CD14-positive monocyte (primary cell): ENCODE measurements around the gene MAP3K6. TPM values are rescaled to one million over a fixed set of nuclear protein-coding genes. Genes with fewer than 3 reads are reported as not detected.

Experiments
- DNase-seq, 3 donors: peaks; one replicate each; pipeline ENCODE4 v3.0.0-alpha.2; 2011 to 2022
- H2AFZ ChIP-seq: 2 replicates; pipeline ENCODE4 v1.6.0; 2012; ENCODE audit warnings: mild to moderate bottlenecking, low read depth, low read length, inconsistent platforms; ENCODE audit not compliant: insufficient read depth, poor library complexity, severe bottlenecking
- H3K27ac ChIP-seq, 2 donors: 1 replicate in 1 of 2; 2 replicates in 1 of 2; pipeline ENCODE4 v1.5.1; 2012 to 2013; ENCODE audit warnings: low read length in 2 of 2, control low read depth in 1 of 2, inconsistent platforms in 1 of 2, low read depth in 1 of 2, mild to moderate bottlenecking in 1 of 2
- H3K27me3 ChIP-seq, 2 donors: one replicate each; pipeline versions ENCODE4 v1.6.0 to v1.6.1; 2011 to 2013; ENCODE audit warnings: low read length in 2 of 2; ENCODE audit not compliant: control insufficient read depth in 2 of 2, insufficient read depth in 2 of 2
- H3K36me3 ChIP-seq, 2 donors: replicated peaks in 1 of 2; 1 replicate in 1 of 2; 2 replicates in 1 of 2; pipeline versions ENCODE4 v1.5.1 to v1.6.1; 2012 to 2013; ENCODE audit warnings: low read length in 2 of 2, control low read depth in 1 of 2, inconsistent platforms in 1 of 2, mild to moderate bottlenecking in 1 of 2; ENCODE audit not compliant: insufficient read depth in 2 of 2, control insufficient read depth in 1 of 2
- H3K4me1 ChIP-seq, 2 donors: 1 replicate in 1 of 2; 2 replicates in 1 of 2; pipeline versions ENCODE4 v1.5.1 to v1.6.1; 2012 to 2013; ENCODE audit warnings: low read length in 2 of 2, control low read depth in 1 of 2, inconsistent platforms in 1 of 2, mild to moderate bottlenecking in 1 of 2, moderate library complexity in 1 of 2; ENCODE audit not compliant: insufficient read depth in 2 of 2, control insufficient read depth in 1 of 2
- H3K4me2 ChIP-seq: replicated peaks from 2 replicates; pipeline ENCODE3; 2012; ENCODE audit warnings: low read length, moderate library complexity, mild to moderate bottlenecking; ENCODE audit not compliant: poor library complexity, severe bottlenecking; ENCODE audit errors: extremely low read depth
- H3K4me3 ChIP-seq, 3 experiments: fragments of 200-600 bp in 1 of 3; sonication (generic) in 1 of 3; replicated peaks in 1 of 3; 1 replicate in 2 of 3; 2 replicates in 1 of 3; pipeline ENCODE4 v1.5.1; 2011 to 2013; ENCODE audit warnings: low read length in 3 of 3, mild to moderate bottlenecking in 3 of 3, control low read depth in 2 of 3, low read depth in 2 of 3, inconsistent platforms in 1 of 3, moderate library complexity in 1 of 3
- H3K79me2 ChIP-seq: 2 replicates; pipeline ENCODE4 v1.6.0; 2012; ENCODE audit warnings: mild to moderate bottlenecking, control low read depth, inconsistent platforms, low read length, moderate library complexity; ENCODE audit not compliant: insufficient read depth
- H3K9ac ChIP-seq: 2 replicates; pipeline ENCODE4 v1.6.0; 2017; ENCODE audit warnings: low read length, mild to moderate bottlenecking; ENCODE audit not compliant: insufficient read depth, poor library complexity, severe bottlenecking
- H3K9me3 ChIP-seq, 2 donors: replicated peaks in 1 of 2; 1 replicate in 1 of 2; 2 replicates in 1 of 2; pipeline versions ENCODE4 v1.5.1 to v1.6.1; 2012 to 2013; ENCODE audit warnings: low read length in 2 of 2, control low read depth in 1 of 2; ENCODE audit not compliant: control insufficient read depth in 1 of 2, insufficient read depth in 1 of 2
- H4K20me1 ChIP-seq: 2 replicates; pipeline ENCODE4 v1.6.0; 2012; ENCODE audit warnings: mild to moderate bottlenecking, low read length, control low read depth, moderate library complexity; ENCODE audit not compliant: insufficient read depth
- H3K27ac Mint-ChIP-seq, 7 donors: one replicate each; pipeline ENCODE4 v1.8.0; 2020; ENCODE audit warnings: mild to moderate bottlenecking in 7 of 7, mixed read lengths in 7 of 7, moderate library complexity in 6 of 7, inconsistent platforms in 2 of 7
- H3K27me3 Mint-ChIP-seq, 3 donors: one replicate each; pipeline ENCODE4 v1.8.0; 2021 to 2022; ENCODE audit warnings: low read depth in 3 of 3, mild to moderate bottlenecking in 3 of 3, mixed read lengths in 3 of 3, moderate library complexity in 3 of 3, inconsistent platforms in 1 of 3
- H3K36me3 Mint-ChIP-seq, 2 donors: one replicate each; pipeline ENCODE4 v1.8.0; 2020; ENCODE audit warnings: mixed read lengths in 2 of 2, inconsistent platforms in 1 of 2, mild to moderate bottlenecking in 1 of 2
- H3K4me1 Mint-ChIP-seq: one replicate; pipeline ENCODE4 v1.8.0; 2020; ENCODE audit warnings: mild to moderate bottlenecking, mixed read lengths
- H3K4me3 Mint-ChIP-seq, 2 donors: one replicate each; pipeline ENCODE4 v1.8.0; 2020; ENCODE audit warnings: mild to moderate bottlenecking in 2 of 2, mixed read lengths in 2 of 2, moderate library complexity in 1 of 2
- H3K9me3 Mint-ChIP-seq, 7 donors: one replicate each; pipeline ENCODE4 v1.8.0; 2020 to 2022; ENCODE audit warnings: mixed read lengths in 7 of 7, mild to moderate bottlenecking in 6 of 7, moderate library complexity in 6 of 7, inconsistent platforms in 2 of 7
- CTCF ChIP-seq: fragments of 200-600 bp; IDR thresholded peaks from one replicate; pipeline ENCODE4 v1.8.0; 2022; ENCODE audit warnings: antibody characterized with exemption, mild to moderate bottlenecking
- WGBS: methylation state at CpG from one replicate; pipeline ENCODE4 v1.1.5; 2013; ENCODE audit warnings: missing lambda C conversion rate; ENCODE audit not compliant: insufficient coverage; 5-methylcytosine and 5-hydroxymethylcytosine counted together
- intact Hi-C, 2 donors: fragments of 100-400 bp; cut with micrococcal nuclease; formaldehyde crosslinking; loops; one replicate each; pipeline versions ENCODE4 v1.15.0 to v1.15.1; 2023
- polyA plus RNA-seq, 3 donors: library from polyadenylated mRNA; depleted of rRNA in 1 of 3; unstranded in 2 of 3; stranded (reverse) in 1 of 3; fragments of 300-500 nt in 2 of 3; fragments of >200 nt in 1 of 3; fragmentation: Illumina TruSeq in 2 of 3; gene quantifications; 1 replicate in 2 of 3; 2 replicates in 1 of 3; pipeline ENCODE4 v1.2.3, GENCODE V29; 2012 to 2021

MAP3K6 gene
- polyA plus RNA-seq, 3 donors = 3.2 to 14.8 (median 6.7) TPM

DNA sequence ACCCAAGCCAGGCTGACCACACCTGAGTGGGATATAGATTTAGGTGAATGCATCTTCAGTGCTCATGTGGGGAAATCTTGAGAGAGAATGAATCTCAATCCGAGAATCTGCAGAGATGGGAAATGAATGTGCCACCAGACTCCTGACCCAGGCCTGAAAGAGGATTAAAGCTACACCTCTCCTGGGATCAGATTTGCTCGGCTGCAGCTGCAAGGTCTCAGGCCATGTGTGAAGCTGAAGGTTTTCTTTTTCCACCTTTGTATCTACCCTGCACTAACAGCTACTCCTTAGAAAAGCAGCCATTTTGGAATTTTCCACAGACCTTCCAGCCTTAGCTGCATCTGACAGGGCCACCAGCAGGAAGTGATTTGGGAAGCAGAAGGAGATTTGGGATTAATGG, 43.9 kb upstream of the MAP3K6 start:
- no peak for TF ChIP-seq CTCF
- Histone ChIP-seq H3K4me2 (no peak overlapping the region), H3K9me3 (no peaks in the 10 kb centered on the region), H3K4me1 (no peaks in the 10 kb centered on the region), H3K27me3 (no peaks in the 10 kb centered on the region), H2AFZ (no peak overlapping the region), H3K36me3 (peaks cover 89 to 99% of the 10 kb centered on the region in 2 donors), H3K9ac (no peak overlapping the region), H3K79me2 (peaks cover 36% of the 10 kb centered on the region), H3K4me3 (no peak overlapping the region), H4K20me1 (peaks cover 96% of the 10 kb centered on the region), H3K27ac (no peak overlapping the region)
- no peaks in the 10 kb centered on the region for H3K9me3 Mint-ChIP-seq
- no peak for DNase-seq
- 100% methylated on average over 1 of the region's 2 CpGs for WGBS
- intact Hi-C loops = loop anchor here in 1 of 2 donors (10.0 kb wide), 1 partner anchor 194 kb away; the partner anchor contains the start of gene AHDC1
- peaks cover 0 to 2% (median 0%) of the 10 kb centered on the region in 3 donors for H3K27me3 Mint-ChIP-seq
- peak overlapping the region in 2 of 7 donors; percentile 19 to 41 for H3K27ac Mint-ChIP-seq
- H3K4me1 Mint-ChIP-seq = peaks cover 6% of the 10 kb centered on the region
- H3K4me3 Mint-ChIP-seq = no peak overlapping the region
- peaks cover 86 to 98% of the 10 kb centered on the region in 2 donors for H3K36me3 Mint-ChIP-seq

GRCh38 chr1:27409669-27410068, 42.9 kb upstream of the MAP3K6 start:
- H3K27ac Mint-ChIP-seq = peak overlapping the region in 1 of 7 donors; percentile 43
- no peaks in the 10 kb centered on the region for H3K9me3 Mint-ChIP-seq
- H3K4me3 ChIP-seq = no peak overlapping the region
- H3K36me3 ChIP-seq = peaks cover 83 to 91% of the 10 kb centered on the region in 2 donors
- peaks cover 15% of the 10 kb centered on the region for H3K4me1 Mint-ChIP-seq
- H2AFZ ChIP-seq = no peak overlapping the region
- peaks cover 78 to 94% of the 10 kb centered on the region in 2 donors for H3K36me3 Mint-ChIP-seq
- H3K4me3 Mint-ChIP-seq = no peak overlapping the region
- H3K4me1 ChIP-seq = peaks cover 5% of the 10 kb centered on the region in 2 donors
- WGBS = 100% methylated on average over 4 of the region's 11 CpGs
- H4K20me1 ChIP-seq = peaks cover 96% of the 10 kb centered on the region
- no peak overlapping the region for H3K4me2 ChIP-seq
- H3K27ac ChIP-seq = no peak overlapping the region
- no peaks in the 10 kb centered on the region for H3K9me3 ChIP-seq
- peaks cover 0 to 2% (median 0%) of the 10 kb centered on the region in 3 donors for H3K27me3 Mint-ChIP-seq
- no peaks in the 10 kb centered on the region for H3K27me3 ChIP-seq
- intact Hi-C loops = loop anchor here (10.0 kb wide), 2 partner anchors 195 to 255 kb away; partner anchors contain the start of gene AHDC1 (in 1 of the 2)
- TF ChIP-seq CTCF = no peak
- H3K9ac ChIP-seq = no peak overlapping the region
- H3K79me2 ChIP-seq = peaks cover 26% of the 10 kb centered on the region
- no peak for DNase-seq
